AG20443 (cell line): ENCODE results near the gene CDH4.

Source experiments
- DNase-seq: peaks from one replicate; pipeline ENCODE4 v3.0.0; 2012; ENCODE audit warnings: low spot score, mixed read lengths

Gene CDH4

DNA sequence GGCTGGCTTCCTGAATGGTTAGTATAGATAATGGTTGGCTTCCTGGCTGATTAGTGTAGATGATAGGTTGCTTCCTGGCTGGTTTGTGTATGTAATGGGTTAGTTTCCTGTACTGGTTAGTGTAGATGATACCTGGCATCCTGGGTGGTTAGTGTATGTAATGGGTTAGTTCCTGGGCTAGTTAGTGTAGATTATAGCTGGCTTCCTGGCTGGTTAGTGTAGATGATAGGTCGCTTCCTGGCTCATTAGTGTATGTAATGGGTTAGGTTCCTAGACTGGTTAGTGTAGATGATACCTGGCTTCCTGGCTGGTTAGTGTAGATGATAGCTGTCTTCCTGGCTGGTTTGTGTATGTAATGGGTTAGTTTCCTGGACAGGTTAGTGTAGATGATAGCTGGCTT, 613.3 kb downstream of the CDH4 start:
- no peak for DNase-seq

DNA sequence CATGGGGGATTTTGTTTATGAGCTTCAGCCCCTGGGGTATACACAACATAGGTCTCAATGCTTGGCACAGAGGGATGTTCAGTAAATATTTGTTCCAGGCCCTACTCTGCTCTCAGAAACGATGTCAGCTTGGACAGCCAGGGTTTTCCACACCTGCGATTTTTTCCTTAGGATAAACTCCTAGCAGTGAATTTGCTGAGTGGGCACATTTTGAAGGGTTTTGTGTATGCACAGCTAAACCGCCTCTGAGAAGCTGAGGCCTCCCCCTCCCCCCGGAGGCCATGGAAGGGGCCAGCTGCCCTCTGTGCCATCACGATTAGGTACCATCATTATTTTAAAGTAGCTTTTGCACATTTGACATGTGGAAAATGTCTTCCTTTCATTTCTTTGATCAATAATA, 614.1 kb downstream of the CDH4 start:
- no peak for DNase-seq

DNA sequence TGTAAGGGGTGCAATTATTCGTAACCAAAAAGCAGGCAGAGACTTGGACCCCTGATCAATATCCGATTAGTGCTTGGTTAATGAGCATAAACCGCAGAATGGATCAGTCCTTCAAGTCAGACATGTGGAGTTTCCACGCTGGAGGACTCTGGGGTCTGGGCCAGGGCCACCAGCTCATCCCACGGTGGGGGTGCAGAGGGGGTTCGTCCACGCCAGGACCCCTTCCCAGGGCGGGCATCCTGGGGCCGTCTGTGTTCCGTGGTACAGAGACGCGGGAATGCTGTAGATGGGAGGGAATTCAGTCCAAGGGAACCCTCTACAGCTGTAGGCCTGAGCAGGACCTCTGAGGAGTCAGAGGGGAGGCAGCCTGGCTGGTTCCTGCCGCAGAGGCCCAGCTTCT, 615.9 kb downstream of the CDH4 start:
- no peak for DNase-seq

DNA sequence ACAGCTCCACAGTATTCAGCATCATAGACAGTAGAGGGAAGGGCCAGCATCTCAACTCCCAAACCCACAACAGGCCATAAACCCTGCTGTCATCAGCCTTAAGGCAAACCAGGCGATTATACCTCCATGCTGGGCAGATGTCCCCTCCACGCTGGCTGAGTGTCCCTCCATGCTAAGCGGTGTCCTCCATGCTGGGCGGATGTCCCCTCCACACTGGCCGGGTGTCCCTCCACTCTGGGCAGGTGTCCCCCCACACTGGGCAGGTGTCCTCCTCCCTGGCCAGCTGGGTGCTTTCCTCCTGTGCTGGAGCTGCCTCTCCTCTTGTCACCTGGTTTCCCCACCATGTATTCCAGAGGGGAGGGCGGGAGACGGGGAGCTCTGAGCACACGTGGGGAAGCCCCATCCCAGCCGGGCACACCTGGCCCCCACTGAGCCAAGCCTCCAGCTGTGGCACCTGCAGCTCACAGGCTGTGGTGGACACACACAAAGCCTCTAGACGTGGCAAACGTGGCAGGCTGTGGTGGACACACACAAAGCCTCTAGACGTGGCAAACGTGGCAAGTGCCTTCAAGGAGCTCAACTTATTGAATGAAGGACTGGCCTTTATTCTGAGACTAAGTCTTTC, 616.5 kb downstream of the CDH4 start:
- DNase-seq, result no peak

DNA sequence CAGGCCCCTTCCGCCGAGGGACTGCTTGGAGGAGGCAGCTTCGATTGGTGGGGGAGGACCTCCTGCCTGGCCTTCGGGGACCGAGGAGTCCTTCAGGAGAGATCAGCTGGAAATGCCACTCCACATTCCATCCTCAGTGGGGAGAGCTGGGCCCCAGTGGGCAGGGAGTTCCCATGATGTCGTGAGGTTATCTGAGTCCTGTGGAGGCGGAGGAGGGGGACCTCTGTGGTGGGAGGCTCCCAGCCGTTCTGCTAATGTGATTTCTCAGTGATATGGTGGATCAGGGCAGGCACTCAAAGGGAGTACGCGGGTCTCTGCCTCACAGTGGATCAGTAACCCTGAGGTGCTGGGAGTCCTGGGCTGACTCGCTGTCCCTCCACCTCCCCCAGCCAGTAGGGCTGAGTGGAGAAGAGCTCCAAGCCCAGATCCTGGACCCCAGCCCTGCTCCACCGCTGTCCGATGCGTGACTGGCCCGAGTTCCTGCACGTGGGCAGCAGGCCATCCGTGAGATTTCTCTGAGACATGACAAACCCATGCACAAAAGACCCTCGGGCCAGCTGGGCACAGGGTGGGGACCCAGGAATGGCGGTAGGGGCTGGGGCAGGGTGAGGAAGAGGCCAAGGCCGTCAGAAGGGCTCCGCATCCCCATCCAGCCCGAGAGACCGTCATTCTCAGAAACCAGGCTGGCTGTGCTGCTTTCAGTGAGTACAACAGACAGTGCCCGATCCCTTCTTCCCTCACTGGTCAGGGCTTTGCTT, 617.9 kb downstream of the CDH4 start:
- no peak for DNase-seq

DNA sequence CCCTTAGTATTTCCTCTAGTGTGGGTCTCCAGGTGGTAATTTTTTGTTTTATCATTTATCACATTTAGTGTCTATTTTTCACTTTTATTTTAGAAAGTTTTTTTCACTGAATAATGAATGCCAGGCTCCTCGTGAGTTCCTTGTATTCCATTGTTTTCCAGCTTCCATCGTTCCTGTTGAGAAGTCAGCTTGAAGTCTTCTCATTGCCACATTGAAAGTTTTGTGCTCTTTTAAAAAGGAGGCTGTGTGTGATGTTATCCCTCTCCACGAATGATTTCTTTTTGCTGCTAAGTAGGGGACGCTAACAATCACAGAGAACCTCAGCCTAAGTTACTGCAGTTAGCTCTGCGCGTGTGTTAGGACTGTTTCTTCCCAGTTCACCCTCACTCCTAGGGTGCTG, 619.1 kb downstream of the CDH4 start:
- no peak for DNase-seq

DNA sequence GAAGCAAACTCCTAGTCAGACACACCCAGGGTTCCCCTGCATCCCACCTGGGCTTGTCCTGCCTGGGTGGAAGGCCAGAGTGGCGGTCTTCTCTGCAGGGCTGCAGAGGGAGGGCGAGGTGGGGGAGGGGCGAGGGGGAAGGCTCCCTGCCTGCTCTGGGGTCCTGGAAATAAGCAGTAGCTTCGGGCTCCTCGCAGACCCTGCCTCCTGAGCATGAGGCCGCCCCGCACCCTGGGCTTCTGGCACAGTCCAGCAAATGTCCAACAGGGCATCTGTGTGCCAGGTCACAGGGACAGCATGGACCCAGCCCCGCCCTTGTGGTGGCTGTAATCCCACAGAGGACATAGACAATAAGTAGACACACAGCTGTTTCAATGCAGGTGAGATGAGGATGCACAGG, 619.9 kb downstream of the CDH4 start:
- DNase-seq, result no peak

DNA sequence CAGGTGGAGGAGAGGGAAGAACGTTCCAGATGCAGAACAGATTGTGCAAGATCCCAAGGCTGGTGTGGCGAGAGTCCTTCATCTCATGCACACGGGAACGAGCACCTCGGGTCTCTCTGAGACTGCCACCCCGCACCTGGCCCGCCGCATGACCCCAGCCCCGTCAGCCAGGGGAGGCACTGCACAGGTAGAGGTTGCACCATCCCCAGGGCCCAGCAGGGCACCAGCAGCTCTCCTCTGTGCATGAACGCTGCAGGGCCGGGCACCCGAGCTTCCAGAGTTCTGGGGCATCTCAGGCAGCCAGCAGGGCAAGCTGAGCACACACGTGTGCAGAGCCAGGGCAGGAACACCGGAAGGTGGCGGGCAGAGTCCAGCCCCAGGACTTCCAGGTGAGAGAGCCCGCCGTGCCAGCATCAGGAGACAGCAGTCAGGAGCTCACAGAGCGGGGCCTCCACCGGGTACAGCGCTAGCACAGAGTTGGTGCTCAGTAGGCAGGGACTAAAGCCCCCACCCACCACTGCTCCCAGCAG, 620.4 kb downstream of the CDH4 start:
- no peak for DNase-seq

DNA sequence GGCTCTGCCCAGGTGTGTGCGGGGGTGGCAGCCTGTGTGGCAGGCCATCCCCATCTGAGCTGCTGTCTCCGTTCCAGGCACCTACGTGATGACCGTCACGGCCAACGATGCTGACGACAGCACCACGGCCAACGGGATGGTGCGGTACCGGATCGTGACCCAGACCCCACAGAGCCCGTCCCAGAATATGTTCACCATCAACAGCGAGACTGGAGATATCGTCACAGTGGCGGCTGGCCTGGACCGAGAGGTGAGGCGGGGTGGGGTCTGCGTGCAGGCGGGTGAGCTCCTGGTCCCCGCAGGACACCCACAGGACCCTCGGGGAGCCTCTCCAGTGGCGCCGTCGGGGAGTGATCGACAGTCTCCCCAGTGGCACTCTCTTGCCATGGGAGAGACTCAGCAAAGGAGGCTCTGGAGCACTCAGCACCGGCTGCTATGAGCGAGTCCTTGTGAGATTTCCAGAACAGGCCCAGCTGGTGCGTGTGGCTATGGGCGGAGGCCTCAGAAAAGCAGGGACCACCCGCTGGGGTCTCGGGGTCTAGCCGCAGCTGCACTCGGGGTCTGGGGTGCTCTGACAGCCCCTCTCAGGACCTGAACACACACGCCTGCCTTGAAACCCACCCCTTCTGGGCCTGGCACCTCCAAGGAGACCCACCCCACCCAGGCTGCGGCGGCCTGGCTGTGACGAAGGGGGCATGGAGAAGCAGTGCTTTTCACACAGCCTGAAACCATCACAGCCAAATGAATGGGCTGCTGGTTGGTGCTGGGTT, 621.8 kb downstream of the CDH4 start:
- no peak for DNase-seq

DNA sequence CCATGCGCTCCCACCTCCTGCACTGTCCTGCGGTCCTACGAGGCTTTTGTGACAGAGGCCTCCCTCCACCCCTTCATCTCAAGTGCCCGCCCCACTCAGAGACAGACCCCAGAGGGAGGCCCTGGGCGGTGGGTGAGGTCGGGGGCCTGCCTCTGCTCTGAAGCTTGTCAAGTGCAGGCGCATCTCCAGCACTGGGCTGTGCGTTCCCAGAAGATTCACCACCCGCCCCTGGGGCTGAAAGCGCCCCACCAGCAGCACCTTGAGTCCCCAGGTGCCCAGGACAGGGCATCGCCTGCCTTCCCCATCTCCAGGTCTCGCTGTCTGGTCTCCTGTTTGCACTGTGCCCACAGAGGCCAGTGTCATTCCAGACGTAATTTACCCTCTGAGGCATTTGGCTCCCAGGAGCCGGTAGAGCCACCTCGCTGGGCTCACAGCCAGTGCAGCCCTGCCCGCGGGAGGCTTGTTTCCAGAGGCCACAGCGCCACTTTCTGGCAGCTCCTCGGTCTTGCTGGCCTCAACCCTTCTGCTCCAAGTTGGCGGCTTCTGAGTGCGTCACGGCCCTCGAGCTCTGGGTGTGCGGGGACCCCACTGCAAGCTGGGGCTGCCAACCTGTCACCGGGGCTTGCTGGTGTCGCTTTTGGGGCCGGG, 622.5 kb downstream of the CDH4 start:
- DNase-seq, result no peak

DNA sequence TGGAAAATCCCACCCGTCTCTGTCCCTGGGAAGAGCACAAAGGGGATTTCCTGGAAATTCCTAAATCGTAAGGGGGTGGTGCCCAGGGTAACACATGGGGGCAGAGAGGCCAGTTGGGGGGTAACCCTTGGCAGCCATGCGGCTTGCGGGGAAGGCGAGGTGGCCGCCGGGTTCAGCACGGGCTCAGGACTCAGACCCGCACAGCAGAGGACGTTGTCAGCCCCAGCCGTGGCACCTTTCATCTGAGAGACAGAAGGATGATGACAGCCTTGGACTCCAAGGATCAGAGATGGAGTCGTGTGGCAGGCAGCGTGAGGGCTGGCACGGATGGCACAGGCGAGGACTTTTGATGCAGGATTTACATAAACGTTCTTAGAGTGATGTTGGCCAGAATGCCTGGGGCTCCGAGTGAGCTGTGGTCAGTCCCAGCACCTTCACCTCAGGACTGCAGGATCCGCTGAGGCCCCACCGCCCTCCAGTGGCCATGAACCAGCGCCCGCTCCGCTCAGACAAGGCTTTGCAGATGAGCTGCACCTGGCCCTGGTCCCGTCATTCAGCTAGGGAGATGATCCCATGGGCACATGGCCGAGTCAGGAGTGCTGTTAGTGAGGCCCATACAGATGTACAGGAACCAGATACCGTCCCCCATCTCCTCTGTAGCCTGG, 623.3 kb downstream of the CDH4 start:
- DNase-seq, result no peak

DNA sequence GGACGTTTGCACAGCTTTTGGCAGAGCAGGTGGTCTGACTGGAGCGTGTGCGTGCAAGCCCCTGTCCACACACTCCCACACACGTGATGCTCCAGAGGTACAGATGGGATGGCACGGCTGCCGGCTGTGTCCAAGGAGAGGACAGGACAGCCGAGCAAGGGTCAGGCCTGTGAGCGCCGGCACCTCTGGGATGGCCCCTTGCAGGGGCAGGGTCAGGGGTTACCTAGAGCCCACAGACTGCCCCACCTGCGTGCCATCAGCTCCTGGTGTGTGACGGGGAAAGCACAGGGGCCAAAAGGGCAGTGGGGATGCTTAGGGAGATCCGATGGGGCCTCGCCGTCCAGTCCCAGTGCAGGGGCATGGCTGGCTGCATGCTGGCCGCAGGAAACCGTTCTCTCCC, 623.9 kb downstream of the CDH4 start:
- DNase-seq, result no peak

DNA sequence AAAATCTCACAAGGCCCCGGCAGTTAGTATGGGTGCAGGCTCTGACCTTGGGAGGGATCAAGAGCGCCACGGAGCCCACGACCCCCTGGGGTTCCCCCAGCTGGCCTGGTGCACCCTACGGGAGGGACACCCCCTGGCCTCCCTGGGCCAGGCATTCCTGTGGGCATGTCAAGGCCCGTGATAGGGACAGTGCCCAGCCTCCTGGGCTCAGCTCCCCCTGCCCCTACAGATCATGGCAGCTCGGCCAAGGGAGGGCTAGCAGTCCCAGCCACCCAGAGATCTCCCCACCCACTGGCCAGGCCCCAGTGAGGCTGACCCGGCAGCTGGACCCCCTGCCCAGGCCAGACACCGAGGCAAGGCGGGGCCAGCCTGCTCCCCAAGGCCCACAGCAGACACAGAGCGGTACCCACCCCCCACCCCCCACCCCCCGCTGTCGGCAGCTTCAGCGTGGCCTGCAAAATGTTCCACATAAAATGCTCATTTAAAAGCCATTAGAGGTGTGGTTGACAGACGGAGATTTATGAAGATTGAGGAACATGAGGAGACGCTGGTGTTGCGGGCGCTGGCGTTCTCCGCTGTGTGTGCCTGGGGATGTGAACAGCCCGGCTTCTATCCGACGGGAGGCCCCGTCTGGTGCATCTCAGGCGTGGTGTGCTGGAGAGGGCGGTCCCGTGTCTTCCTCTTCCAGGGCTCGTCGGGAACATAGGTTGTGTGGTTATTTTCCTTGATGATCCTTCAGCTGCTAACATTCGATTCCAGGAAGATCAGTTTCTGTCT, 625.1 kb downstream of the CDH4 start:
- no peak for DNase-seq

DNA sequence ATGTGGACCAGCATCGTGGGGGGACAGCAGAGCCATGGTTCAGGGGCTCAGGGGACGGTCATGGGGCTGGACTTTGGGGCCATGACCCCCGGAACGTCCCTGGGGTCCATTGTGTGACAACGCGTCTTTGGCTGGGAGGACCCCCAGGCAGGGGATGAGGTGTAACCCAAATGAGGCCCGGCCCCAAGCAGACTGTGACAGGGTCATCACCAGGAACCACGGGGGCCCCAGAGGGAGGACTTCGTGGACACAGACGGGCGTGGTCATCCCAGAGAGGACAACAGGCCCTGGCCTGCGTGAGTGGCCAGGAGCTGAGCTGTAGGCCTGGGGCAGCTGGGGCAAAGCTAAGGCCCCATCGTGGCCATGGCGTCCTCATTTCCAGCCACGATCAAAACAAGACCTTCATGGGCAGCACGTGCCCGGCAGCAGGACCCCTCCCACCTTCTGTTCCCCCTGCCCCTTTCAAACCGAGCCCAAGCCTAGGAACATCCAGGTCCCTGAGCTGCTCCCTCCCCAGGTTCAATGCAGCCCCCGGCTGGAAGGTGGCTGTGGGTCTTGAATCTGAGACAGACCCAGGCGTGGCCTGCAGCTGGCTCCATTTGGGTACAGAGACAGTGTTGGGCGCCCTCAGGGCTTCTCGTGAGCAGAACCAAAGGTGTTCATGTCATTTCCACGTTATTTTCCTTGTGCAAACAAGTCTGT, 625.9 kb downstream of the CDH4 start:
- DNase-seq, result no peak

DNA sequence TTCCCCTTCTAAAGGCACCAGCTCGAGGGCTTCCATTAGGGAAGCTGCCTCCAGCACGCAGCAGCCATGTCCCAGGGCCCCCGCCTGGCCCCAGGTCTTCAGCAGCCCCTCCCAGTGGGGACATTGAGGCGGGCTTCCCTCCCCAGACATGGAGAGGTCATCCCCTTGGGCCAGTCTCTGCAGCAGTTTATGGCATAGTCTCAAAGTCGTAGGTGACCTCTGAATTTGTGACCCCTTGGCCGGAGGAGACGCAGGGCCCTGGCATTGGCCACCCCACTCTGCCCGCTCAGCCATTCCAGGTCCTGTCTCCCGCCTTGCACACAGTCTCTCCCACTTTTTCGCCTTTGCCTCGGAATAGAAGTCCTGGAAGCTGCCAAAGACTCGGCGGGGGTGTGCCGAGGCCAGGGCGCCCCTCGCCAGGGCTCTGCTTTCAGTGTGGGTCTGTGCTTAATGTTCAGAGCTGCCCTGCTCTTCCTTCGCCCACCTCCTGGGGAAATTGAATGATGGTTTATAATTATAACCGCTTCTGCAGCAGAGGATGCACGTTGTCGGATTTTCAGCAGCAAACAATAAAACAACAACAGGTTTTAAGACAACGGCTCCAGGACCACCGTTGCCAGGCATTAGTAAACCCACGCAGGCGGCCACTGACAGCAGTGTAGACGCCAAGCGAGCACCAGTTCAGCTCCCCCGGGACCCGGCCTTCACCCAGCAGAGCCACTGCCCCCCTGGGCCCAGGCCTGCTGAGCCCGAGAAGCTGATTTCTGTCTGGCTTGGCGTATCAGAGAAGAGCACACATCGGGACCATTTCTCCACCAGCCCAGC, 626.6 kb downstream of the CDH4 start:
- no peak for DNase-seq

DNA sequence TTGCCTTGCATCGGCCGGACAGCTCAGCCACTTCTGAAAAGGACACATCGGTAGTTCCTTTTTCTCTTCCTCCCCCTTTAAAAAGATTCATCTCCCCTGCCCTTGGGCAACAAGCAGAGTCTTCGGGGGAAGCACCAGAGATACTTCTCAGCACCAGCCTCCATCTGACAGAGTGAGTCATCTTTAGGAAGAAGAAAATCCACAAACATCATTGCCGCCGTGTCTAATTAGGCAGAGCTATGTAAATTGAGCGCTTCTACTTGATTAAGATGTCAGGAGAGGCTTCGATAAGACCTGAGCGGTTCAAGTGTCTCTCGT, 627.2 kb downstream of the CDH4 start:
- DNase-seq, result no peak

DNA sequence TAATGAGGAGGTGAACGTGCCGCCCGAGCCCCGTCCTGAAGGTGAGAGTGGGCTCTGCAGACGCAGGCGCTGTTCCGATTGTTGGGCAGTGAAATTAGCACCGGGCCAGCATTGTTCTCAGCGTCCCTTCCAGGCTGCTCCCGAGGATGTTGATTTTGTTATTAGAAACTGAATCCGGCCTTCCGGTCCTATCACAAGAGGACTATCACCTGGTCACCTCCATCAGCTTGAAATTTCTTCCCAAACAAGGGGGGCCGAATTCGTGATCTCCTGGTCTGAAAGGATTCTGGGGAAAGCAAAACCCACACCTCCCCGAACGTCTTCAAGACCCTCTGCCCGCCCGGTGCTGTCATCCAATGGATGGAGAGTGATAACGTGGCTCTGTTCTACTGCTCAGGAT, 627.6 kb downstream of the CDH4 start:
- no peak for DNase-seq

DNA sequence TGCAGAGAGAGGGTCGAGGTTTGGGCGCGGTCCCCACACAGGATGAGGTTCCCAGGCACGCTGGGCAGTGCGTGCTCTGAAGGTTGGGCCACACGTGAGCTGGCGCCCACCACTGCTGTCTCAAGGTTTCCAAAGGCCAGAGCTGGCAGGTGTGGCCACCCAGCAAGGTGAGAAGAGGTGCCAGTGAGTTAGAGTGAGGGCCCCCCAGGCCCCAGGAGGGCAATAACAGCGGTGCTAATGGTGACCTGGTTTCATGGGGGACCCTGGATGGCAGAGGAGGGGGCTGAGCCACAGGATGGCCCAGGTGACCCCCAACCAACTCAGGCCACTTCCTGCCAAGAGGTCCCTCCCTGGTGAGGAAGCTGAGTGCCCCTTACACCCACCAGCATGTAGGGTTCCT, 628.6 kb downstream of the CDH4 start:
- DNase-seq, result no peak

DNA sequence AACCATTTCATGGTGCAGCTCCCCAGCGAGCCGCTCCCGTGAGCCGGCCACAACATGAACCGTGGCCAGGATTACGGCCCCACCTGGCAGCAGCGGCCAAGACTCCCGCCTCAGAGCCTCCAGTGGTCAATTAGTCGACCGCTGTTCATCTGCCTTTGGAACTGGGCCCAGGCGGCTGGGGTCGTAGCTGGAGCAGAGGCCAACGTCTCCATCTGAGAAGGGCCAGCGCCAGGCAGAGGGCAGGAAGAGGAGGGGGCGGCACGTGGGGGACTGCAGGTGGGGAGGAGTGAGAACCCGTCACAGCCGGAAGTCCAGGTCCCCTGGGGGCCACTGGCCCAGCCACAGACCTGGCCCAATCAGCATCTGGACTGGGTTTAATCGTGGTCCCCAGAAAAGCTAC, 629.4 kb downstream of the CDH4 start:
- DNase-seq, result no peak

DNA sequence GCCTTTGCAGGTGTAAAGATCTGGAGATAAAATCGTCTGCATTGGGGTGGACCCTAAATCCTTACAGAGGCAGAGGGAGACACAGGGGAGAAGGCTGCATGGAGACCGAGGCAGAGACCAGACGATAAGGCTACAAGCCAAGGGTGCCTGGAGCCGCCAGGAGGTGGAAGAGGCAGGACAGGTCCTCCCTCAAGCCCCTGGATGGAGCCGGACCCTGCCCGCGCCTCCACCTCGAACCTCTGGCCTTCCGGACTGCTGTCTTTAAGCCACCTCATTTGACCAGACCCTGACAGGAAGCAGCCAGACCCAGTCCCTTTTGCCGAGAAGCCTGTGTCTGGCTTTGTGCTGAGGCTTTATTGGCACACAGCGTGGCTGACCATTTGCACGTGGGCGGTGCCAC, 629.8 kb downstream of the CDH4 start:
- no peak for DNase-seq
